ENCODE data around the gene LRFN4. TPM values are rescaled to one million over a fixed set of nuclear protein-coding genes. Genes with fewer than 3 reads are reported as not detected.

The LRFN4 gene
- total RNA-seq, 6 experiments from 2014 or later: 0.48 to 4.7 (median 1.1) TPM

DNA sequence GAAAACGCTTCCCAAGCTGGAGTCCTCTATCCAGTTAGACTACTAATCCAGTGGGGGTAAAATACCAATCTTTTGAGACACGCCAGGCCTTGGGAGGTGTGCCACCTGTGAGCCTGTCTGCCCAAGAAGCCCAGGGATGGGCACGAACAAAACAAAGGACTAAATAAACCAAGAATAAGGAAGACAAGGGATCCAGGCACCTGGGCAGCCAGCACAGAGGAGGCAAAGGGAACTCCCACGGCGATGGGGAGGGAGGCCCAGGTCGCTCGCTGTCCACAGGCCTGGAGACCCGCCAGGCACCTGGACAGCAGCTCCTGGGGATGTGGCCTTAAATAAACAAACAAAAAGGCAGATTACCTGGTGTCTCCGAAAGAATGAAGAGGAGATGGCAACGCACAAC is 31.4 kb downstream of the LRFN4 start:
- Histone ChIP-seq H3K36me3 (peaks cover 0 to 7% (median 0%) of the 10 kb centered on the region in 4 donors), H3K27ac (no peak overlapping the region), H3K4me3 (no peak overlapping the region), H3K27me3 (no peaks in the 10 kb centered on the region), H3K9me3 (no peaks in the 10 kb centered on the region), H3K4me1 (peaks cover 0 to 57% (median 20%) of the 10 kb centered on the region in 4 donors)
- intact Hi-C loops (cut with DNase I): no loop called here
- DNase-seq: peak in 2 of 3 donors; percentile 78 to 82
- 36% methylated on average over 10 of the region's 10 CpGs for WGBS (ENCODE audit: insufficient coverage, low coverage, low lambda C conversion rate, missing lambda C conversion rate)
- ATAC-seq: peak; percentile 45 to 76 (median 66)
- TF ChIP-seq, protein P1, sequence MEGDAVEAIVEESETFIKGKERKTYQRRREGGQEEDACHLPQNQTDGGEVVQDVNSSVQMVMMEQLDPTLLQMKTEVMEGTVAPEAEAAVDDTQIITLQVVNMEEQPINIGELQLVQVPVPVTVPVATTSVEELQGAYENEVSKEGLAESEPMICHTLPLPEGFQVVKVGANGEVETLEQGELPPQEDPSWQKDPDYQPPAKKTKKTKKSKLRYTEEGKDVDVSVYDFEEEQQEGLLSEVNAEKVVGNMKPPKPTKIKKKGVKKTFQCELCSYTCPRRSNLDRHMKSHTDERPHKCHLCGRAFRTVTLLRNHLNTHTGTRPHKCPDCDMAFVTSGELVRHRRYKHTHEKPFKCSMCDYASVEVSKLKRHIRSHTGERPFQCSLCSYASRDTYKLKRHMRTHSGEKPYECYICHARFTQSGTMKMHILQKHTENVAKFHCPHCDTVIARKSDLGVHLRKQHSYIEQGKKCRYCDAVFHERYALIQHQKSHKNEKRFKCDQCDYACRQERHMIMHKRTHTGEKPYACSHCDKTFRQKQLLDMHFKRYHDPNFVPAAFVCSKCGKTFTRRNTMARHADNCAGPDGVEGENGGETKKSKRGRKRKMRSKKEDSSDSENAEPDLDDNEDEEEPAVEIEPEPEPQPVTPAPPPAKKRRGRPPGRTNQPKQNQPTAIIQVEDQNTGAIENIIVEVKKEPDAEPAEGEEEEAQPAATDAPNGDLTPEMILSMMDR (IDR thresholded peaks at IDR 0.05): no peak
- no peak for TF ChIP-seq POLR2A (IDR thresholded peaks at IDR 0.05)

DNA sequence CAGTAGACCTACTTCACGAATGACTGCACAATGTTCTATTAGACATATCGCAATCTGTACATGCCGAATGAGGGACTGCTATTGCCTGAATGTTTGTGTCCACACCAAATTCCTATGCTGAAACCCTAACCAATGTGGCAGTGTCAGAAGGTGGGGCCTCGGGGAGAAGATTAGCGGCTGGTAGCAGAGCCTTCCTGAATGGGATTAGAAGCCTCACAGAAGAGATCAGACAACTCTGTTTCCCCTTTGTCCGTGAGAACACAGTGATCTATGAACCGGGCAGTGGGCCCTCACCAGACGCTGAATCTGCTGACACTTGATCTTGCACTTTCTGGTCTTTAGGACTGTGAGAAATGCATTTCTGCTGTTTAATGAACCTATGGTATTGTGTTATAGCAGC is 33.1 kb downstream of the LRFN4 start:
- H3K4me1 ChIP-seq: peaks cover 0 to 43% (median 13%) of the 10 kb centered on the region in 4 donors
- WGBS (ENCODE audit: insufficient coverage, low coverage, low lambda C conversion rate, missing lambda C conversion rate): 80% methylated on average over 8 of the region's 8 CpGs
- TF ChIP-seq POLR2A (IDR thresholded peaks at IDR 0.05): no peak
- TF ChIP-seq, protein P1 (IDR thresholded peaks at IDR 0.05): no peak
- DNase-seq (no peak), ATAC-seq (no peak)
- H3K27me3 ChIP-seq: no peaks in the 10 kb centered on the region
- no peak overlapping the region for H3K27ac ChIP-seq
- peaks cover 0 to 7% (median 0%) of the 10 kb centered on the region in 4 donors for H3K36me3 ChIP-seq
- no peak overlapping the region for H3K4me3 ChIP-seq
- H3K9me3 ChIP-seq: no peaks in the 10 kb centered on the region
- intact Hi-C loops (cut with DNase I): no loop called here

DNA sequence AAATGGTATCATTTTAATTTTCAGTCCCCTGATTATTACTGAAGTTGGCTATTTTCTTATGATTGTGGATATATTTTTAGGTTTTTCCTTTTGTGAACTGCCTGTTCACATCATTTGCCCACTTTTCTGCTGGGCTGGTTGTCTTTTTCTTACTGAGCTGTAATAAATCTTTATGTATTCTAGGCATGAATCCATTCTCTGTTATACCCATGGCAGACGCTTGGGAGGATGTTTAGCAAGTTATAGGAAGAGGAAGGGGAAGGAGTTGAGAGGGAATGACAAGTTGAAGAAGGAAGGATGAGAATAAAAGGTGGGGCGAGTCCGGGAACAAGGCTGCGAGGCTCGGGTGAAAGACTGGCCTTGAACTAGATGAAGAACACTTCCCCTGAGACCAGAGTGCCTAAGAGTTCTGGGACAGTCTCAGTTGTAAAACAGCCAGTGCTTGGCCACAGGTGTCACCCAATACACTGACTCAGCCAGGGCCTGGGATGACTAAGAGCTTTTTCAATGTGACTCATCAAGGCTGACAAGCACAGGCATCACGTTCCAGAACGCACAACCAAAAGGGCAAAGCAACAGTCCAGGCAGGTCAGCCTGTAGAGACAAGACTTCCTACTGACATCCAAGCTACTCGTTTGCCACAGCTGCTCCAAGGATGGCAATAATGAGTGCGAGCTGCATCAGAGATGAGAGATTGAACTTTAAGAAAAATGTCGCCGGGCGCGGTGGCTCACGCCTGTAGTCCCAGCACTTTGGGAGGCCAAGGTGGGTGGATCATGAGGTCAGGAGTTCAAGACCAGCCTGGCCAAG is 35.2 kb downstream of the LRFN4 start:
- WGBS (ENCODE audit: insufficient coverage, low coverage, low lambda C conversion rate, missing lambda C conversion rate): 62% methylated on average over 14 of the region's 14 CpGs

GRCh38 chr11:66892911-66893310 is 36.0 kb downstream of the LRFN4 start:
- no peak overlapping the region for H3K27ac ChIP-seq
- H3K4me1 ChIP-seq: peaks cover 0 to 22% (median 10%) of the 10 kb centered on the region in 4 donors
- H3K4me3 ChIP-seq: no peak overlapping the region
- intact Hi-C loops (cut with DNase I): no loop called here
- H3K36me3 ChIP-seq: peaks cover 0 to 3% (median 0%) of the 10 kb centered on the region in 4 donors
- TF ChIP-seq, protein P1 (IDR thresholded peaks at IDR 0.05): no peak
- TF ChIP-seq POLR2A (IDR thresholded peaks at IDR 0.05): no peak
- H3K27me3 ChIP-seq: no peaks in the 10 kb centered on the region
- no peak for ATAC-seq
- no peaks in the 10 kb centered on the region for H3K9me3 ChIP-seq
- no peak for DNase-seq
- no CpG with 5 or more reads among the region's 6 CpGs for WGBS (ENCODE audit: insufficient coverage, low coverage, low lambda C conversion rate, missing lambda C conversion rate)

More for the DNA sequence above, 35.2 kb downstream of the LRFN4 start:
- no peak for TF ChIP-seq POLR2A (IDR thresholded peaks at IDR 0.05)
- TF ChIP-seq, protein P1 (IDR thresholded peaks at IDR 0.05): no peak
- no peak overlapping the region for H3K27ac ChIP-seq
- DNase-seq (peak in 2 of 3 donors; percentile 70), ATAC-seq (peak; percentile 66 to 90 (median 88))
- H3K9me3 ChIP-seq: no peaks in the 10 kb centered on the region
- H3K27me3 ChIP-seq: no peaks in the 10 kb centered on the region
- H3K4me1 ChIP-seq: peaks cover 0 to 28% (median 10%) of the 10 kb centered on the region in 4 donors
- intact Hi-C loops (cut with DNase I): no loop called here
- H3K36me3 ChIP-seq: peaks cover 0 to 7% (median 0%) of the 10 kb centered on the region in 4 donors
- H3K4me3 ChIP-seq: no peak overlapping the region
